Naive thymus-derived CD8-positive, alpha-beta T cell (primary cell): ENCODE data around the gene BARHL1. TPM values are rescaled to one million over a fixed set of nuclear protein-coding genes. Genes with fewer than 3 reads are reported as not detected.

Experiments used
- ATAC-seq, 2 donors: fragments of 150-1000 bp; cut with Tn5 transposase in 1 of 2; sonication (Bioruptor Pico), chemical (Tn5 transposase) in 1 of 2; 1 replicate in 1 of 2; 2 replicates in 1 of 2; pipeline ENCODE4 v1.10.0; 2021; ENCODE audit warnings: mild to moderate bottlenecking in 2 of 2, moderate library complexity in 2 of 2
- POLR2A ChIA-PET: fragments of 350-600 bp; sonication (Branson Sonifier 250); formaldehyde crosslinking; loops from one replicate; lab custom pipeline; 2021; ENCODE audit warnings: antibody characterized with exemption; lab: Charles Lee
- DNase-seq, 10 donors: peaks; one replicate each; pipeline versions ENCODE4 v3.0.0 to v3.0.0-alpha.2; 2020 to 2022
- H3K27ac Mint-ChIP-seq, 10 donors: one replicate each; pipeline ENCODE4 v1.8.0; 2020 to 2022; ENCODE audit warnings: mild to moderate bottlenecking in 10 of 10, mixed read lengths in 10 of 10, moderate library complexity in 4 of 10, inconsistent platforms in 1 of 10
- H3K27me3 Mint-ChIP-seq, 5 donors: one replicate each; pipeline ENCODE4 v1.8.0; 2021 to 2022; ENCODE audit warnings: mixed read lengths in 5 of 5
- H3K36me3 Mint-ChIP-seq, 3 donors: one replicate each; pipeline ENCODE4 v1.8.0; 2020 to 2022; ENCODE audit warnings: mixed read lengths in 3 of 3, mild to moderate bottlenecking in 2 of 3, inconsistent platforms in 1 of 3
- H3K4me1 Mint-ChIP-seq, 4 donors: one replicate each; pipeline ENCODE4 v1.8.0; 2021 to 2022; ENCODE audit warnings: mixed read lengths in 4 of 4
- H3K4me3 Mint-ChIP-seq, 10 donors: one replicate each; pipeline ENCODE4 v1.8.0; 2020 to 2022; ENCODE audit warnings: mild to moderate bottlenecking in 10 of 10, mixed read lengths in 10 of 10, moderate library complexity in 6 of 10, inconsistent platforms in 1 of 10
- H3K9me3 Mint-ChIP-seq, 9 donors: one replicate each; pipeline ENCODE4 v1.8.0; 2020 to 2022; ENCODE audit warnings: mixed read lengths in 9 of 9, mild to moderate bottlenecking in 3 of 9, inconsistent platforms in 1 of 9, moderate library complexity in 1 of 9
- polyA plus RNA-seq, 3 donors: library from polyadenylated mRNA; unstranded; fragments of 300-500 nt; fragmentation: Illumina TruSeq; gene quantifications; one replicate each; pipeline ENCODE4 v1.2.3, GENCODE V29; 2021
- total RNA-seq, 8 experiments: library from RNA in 2 of 8; stranded (reverse) in 2 of 8; gene quantifications; one replicate each; pipeline ENCODE4 v1.2.3 and lab custom pipeline; 2021 to 2026

The BARHL1 gene
- total and polyA plus RNA-seq, 5 experiments from 2014 or later = not detected

DNA sequence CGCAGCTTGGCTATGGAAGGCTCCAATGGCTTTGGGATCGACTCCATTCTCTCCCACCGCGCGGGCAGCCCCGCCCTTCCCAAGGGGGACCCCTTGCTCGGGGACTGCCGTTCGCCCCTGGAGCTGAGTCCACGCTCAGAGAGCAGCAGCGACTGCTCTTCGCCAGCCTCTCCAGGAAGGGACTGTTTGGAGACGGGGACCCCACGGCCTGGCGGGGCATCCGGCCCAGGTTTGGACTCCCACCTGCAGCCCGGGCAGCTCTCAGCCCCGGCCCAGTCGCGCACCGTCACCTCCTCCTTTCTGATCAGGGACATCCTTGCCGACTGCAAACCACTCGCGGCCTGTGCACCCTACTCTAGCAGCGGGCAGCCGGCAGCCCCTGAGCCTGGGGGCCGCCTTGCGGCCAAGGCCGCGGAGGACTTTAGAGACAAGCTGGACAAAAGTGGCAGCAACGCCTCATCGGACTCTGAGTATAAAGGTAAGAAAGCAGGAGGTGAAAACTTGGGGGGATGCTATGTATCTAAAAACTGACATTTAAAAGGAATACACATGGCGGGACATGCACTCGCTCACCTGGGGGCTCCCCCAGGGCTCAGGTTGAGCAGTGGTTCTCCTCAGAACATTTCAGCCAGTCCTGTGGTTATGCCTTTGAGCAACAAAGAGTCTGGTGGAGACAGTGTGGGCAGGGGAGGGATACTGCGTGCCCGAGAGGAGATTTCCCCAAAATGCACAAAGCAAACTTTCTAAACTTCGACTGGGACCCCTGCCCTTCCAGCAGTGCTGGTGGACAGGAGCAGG is 579 bp downstream of the BARHL1 start:
- H3K4me3 Mint-ChIP-seq = peak overlapping the region in 2 of 10 donors; percentile 10 to 24
- ATAC-seq (no peak), DNase-seq (no peak)
- POLR2A ChIA-PET = interaction anchor here (1.0 kb wide), 1 partner anchor 9 kb away, joined by 4 read pairs; no protein-coding TSS in a partner anchor
- peaks cover 4 to 12% (median 10%) of the 10 kb centered on the region in 4 donors for H3K4me1 Mint-ChIP-seq
- H3K36me3 Mint-ChIP-seq = peaks cover 6 to 8% (median 6%) of the 10 kb centered on the region in 3 donors
- no peak overlapping the region for H3K27ac Mint-ChIP-seq
- peaks cover 0 to under 1% (median 0%) of the 10 kb centered on the region in 9 donors for H3K9me3 Mint-ChIP-seq
- H3K27me3 Mint-ChIP-seq = peaks cover 33 to 78% (median 44%) of the 10 kb centered on the region in 5 donors

DNA sequence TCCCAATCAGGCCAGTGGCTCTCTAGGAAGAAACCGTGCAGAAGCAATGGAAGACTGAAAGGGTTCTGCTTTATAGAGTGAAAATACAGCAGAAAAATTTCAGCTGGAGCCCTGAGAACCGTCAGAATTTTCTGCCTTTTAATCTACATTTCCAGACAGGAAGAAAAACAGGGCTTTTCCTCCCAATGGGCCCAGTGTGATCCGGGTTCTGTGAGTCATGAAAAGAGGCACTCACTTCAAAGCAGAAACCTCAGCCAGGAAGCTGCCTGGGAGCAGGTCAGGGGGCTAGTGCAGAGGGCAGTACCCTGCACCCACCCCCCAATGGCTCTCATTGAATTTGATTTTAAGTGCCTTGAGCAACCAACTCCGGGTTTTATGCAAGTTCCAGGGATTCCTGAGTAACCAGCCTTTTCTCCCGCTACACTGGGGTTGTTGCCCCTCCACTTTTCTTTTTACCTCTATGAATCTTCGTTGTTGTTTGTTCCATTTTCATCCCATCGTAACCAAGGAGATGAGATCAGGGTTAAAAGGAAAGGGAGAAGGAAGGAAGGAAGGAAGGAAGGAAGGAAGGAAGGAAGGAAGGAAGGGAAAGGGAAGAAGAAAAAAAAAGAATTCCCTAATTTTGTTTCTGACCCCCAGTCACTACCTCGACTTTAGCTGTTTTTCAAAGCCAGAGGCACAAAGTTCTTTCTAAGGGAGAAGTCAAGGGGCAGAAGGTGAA is 1.3 kb downstream of the BARHL1 start:
- DNase-seq = no peak
- peaks cover 6% of the 10 kb centered on the region in 3 donors for H3K36me3 Mint-ChIP-seq
- peak overlapping the region in 2 of 10 donors; percentile 10 to 24 for H3K4me3 Mint-ChIP-seq
- H3K27ac Mint-ChIP-seq = no peak overlapping the region
- peaks cover 32 to 78% (median 40%) of the 10 kb centered on the region in 5 donors for H3K27me3 Mint-ChIP-seq
- ATAC-seq = no peak
- H3K4me1 Mint-ChIP-seq = peaks cover 3 to 14% (median 11%) of the 10 kb centered on the region in 4 donors
- POLR2A ChIA-PET = no interaction called here
- peaks cover 0 to 3% (median 0%) of the 10 kb centered on the region in 9 donors for H3K9me3 Mint-ChIP-seq

DNA sequence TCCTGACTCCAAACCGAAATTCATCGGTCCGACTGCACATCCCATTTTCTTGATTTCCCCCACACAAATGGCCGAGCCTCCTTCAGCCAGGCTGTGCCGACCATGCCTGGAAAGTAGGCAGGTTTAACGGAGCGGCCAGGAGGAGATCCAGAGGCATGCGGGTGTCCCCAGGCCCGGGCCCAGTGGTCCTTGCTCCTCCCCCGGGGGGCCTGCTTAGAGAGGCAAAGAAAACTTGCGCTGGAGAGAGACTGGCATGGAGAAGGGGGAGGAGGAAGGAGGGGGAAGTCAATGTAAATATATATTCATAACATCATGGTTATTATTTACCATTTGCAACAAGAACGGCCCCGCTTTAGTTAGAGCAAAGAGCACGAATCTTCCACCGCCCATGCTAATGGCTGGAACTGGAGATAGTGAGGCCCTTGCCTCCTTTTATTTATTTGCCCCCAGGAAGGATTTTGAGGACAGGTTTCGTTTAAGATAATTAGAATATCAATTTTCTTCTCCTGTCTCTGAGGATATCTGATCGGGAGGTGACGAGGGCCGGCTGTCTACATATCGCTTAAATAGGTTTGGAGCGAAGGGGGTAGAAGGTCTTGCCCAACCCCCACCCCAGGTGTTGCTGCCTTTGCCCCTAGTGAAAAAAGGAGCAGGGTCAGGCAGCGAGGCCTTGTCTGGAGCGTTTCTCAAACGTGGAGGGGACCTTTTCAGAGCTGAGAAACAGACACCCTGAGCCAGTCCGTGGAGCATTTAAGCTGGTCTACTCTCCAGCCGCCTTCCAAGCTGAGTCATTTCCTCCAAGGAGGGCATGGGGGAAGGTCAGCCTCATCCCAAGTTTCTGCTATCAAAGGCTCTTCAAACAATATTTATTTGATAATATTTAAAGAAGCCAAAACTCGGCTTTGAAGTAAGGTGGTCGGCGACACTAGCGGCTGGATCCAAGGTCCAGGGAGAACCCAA is 2.5 kb downstream of the BARHL1 start:
- Mint-ChIP-seq H3K4me1 (peaks cover 4 to 18% (median 12%) of the 10 kb centered on the region in 4 donors), H3K9me3 (peaks cover 0 to 3% (median 0%) of the 10 kb centered on the region in 9 donors), H3K27ac (no peak overlapping the region), H3K36me3 (peaks cover 3 to 6% (median 6%) of the 10 kb centered on the region in 3 donors), H3K27me3 (peaks cover 31 to 79% (median 41%) of the 10 kb centered on the region in 5 donors), H3K4me3 (peak overlapping the region in 1 of 10 donors; percentile 38)
- POLR2A ChIA-PET = no interaction called here
- DNase-seq = peak in 1 of 10 donors; percentile 26
- no peak for ATAC-seq

DNA sequence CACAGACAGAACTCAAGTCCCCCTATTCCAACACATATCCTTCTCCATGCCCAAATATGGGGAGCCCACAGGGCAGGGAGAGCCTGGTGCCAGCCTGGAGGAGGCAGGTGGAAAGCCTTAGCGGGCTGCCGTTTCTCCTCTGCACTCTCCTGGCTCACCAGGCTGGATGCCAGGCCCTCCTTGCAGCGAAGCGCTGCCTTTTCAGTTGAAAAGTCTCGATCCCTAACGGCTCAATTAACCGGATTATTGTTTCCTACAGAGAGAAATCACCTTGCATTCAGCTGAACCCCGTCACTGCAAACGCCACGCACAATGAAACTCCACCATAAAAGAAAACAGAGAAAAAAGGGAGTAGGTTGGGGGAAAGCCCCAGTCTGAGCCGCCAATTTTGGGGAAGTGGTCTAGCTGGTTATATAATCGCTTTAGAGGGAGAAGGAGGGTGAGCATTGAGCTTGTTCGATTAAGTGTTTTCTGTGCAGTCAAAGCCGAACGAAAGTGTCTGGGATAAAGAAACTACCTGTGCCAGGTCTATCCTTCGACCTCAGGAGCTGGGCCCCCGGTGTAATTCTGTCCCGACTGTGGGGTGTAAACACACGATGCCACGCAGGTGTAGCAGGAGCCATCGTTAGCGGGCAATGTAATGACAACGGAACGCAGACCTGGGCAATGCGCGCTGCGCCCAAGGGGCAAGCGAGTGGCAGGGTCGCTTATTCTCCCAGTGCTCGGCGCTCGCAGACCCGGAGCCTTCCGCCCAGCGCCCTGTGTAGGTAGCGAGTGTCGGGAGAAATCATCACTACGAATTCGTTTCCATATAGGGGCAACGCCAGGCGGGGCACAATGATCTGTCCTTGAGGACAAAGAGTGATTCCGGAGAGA is 3.8 kb downstream of the BARHL1 start:
- Mint-ChIP-seq H3K4me1 (peaks cover 8 to 27% (median 13%) of the 10 kb centered on the region in 4 donors), H3K4me3 (no peak overlapping the region), H3K9me3 (peaks cover 0 to 3% (median 0%) of the 10 kb centered on the region in 9 donors), H3K27me3 (peaks cover 31 to 89% (median 48%) of the 10 kb centered on the region in 5 donors), H3K36me3 (peaks cover 4 to 6% (median 6%) of the 10 kb centered on the region in 3 donors), H3K27ac (peak overlapping the region in 1 of 10 donors; percentile 37)
- POLR2A ChIA-PET = no interaction called here
- ATAC-seq = no peak
- DNase-seq = no peak

DNA sequence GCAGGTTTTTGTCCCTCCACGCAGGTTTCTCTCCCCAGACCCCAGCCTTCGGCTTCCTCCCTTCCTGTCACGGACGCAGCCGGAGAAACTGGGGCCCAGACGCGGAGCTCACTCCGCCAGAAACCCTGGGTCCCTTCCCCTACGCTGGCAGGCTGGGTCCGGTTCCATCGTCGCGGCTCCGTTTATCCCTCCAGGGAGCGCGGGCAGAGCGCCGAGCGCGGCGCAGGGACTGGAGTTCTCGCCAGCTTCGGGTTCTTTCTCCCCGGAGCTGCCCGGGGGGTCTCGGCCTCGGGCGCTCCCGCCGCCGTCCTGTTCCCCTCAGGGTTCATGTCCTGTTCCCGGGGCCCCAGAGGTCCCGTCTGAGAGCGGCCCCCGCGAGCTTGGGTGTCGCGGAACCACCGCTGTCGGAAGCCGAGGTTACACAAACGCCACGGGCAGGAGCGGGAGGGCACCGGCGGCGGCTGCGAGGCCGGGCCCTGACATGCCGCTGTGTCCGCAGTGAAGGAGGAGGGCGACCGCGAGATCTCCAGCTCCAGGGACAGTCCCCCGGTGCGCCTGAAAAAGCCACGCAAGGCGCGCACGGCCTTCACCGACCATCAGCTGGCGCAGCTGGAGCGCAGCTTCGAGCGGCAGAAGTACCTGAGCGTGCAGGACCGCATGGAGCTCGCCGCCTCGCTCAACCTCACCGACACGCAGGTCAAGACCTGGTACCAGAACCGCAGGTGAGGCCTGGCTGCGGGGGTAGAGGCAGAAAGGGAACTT is 4.6 kb downstream of the BARHL1 start:
- no peak overlapping the region for H3K27ac Mint-ChIP-seq
- peaks cover 4 to 6% (median 6%) of the 10 kb centered on the region in 3 donors for H3K36me3 Mint-ChIP-seq
- POLR2A ChIA-PET = no interaction called here
- ATAC-seq = no peak
- H3K9me3 Mint-ChIP-seq = peaks cover 0 to 3% (median 0%) of the 10 kb centered on the region in 9 donors
- peaks cover 8 to 25% (median 13%) of the 10 kb centered on the region in 4 donors for H3K4me1 Mint-ChIP-seq
- H3K27me3 Mint-ChIP-seq = peaks cover 34 to 89% (median 50%) of the 10 kb centered on the region in 5 donors
- H3K4me3 Mint-ChIP-seq = no peak overlapping the region
- peak in 1 of 10 donors; percentile 50 for DNase-seq

DNA sequence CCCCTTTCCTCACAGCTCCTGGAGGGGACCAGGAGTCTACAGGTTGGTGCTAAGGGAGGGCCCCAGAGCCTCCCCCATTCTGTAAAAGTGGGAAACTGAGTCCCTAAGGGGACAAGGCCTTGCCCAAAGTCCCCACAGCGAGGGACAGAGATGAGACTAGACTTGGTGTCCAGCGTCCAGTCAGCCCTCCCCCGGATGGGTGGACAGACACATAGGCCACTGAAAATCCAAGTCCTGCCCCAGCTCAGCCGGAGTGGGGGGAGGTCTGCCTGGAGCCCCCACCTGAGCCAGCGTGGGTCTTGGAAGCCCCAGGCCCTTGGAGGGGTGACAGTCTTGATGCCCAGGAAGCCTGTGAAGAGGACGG is 5.2 kb downstream of the BARHL1 start:
- no peak overlapping the region for H3K27ac Mint-ChIP-seq
- H3K4me1 Mint-ChIP-seq = peaks cover 8 to 29% (median 13%) of the 10 kb centered on the region in 4 donors
- H3K9me3 Mint-ChIP-seq = peaks cover 0 to 3% (median 0%) of the 10 kb centered on the region in 9 donors
- H3K36me3 Mint-ChIP-seq = peaks cover 4 to 6% (median 6%) of the 10 kb centered on the region in 3 donors
- peak in 1 of 10 donors; percentile 53 for DNase-seq
- POLR2A ChIA-PET = no interaction called here
- ATAC-seq = no peak
- H3K27me3 Mint-ChIP-seq = peaks cover 36 to 92% (median 55%) of the 10 kb centered on the region in 5 donors
- H3K4me3 Mint-ChIP-seq = no peak overlapping the region

DNA sequence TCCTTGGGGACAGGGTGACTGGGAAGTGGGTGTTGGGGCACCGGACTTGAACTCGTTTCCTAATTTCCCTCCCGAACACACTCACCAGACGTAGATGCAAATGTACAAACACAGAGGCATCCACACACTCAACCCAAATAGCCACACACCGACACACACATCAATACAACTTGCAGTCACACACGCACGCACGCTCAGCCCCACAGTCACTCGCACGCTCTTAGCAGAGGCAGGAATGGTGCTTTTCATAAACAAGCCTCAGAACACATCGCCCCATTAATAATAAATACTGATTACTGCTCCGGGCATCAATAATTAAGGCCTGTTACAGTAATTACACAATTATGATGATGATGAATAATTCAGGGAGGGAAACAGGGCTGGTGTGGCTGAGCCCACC is 5.7 kb downstream of the BARHL1 start:
- H3K27me3 Mint-ChIP-seq = peaks cover 37 to 91% (median 55%) of the 10 kb centered on the region in 5 donors
- no peak overlapping the region for H3K4me3 Mint-ChIP-seq
- H3K9me3 Mint-ChIP-seq = peaks cover 0 to 3% (median 0%) of the 10 kb centered on the region in 9 donors
- ATAC-seq = no peak
- peaks cover 8 to 29% (median 13%) of the 10 kb centered on the region in 4 donors for H3K4me1 Mint-ChIP-seq
- no peak overlapping the region for H3K27ac Mint-ChIP-seq
- POLR2A ChIA-PET = no interaction called here
- peaks cover 5 to 6% (median 6%) of the 10 kb centered on the region in 3 donors for H3K36me3 Mint-ChIP-seq
- no peak for DNase-seq

DNA sequence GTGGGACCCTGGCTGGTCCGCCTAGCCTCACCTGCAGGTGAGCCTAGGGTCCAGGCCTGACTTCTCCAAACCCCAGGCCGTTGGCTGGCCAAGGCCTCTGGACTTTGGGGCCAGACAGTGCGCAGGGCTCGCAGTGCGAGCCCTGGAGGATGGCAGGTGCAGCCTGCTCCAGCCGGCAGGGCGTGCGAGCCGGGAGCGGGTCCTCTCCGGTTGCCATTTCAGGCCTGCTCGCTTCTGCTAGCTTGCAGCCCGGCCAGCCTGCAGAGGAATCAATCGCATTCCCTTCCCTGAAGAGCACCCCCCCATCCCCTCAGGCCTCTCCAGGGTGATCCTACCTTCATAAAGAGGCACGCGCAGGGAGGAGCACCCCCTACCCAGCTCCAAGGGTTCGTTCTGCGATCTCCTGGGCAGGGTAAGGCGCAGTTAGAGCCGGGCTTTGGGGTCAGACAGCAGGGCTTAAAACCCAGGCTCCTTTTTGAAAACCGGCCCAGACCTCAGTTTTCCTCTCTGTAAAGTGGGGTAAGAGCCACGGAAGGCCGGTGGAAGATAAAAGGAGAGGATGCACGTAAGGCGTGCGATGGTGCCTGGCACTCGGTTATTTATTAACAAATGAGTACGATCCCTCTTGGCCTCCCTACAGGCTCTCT is 6.2 kb downstream of the BARHL1 start:
- peak overlapping the region in 1 of 10 donors; percentile 3 for H3K27ac Mint-ChIP-seq
- peaks cover 8 to 29% (median 13%) of the 10 kb centered on the region in 4 donors for H3K4me1 Mint-ChIP-seq

DNA sequence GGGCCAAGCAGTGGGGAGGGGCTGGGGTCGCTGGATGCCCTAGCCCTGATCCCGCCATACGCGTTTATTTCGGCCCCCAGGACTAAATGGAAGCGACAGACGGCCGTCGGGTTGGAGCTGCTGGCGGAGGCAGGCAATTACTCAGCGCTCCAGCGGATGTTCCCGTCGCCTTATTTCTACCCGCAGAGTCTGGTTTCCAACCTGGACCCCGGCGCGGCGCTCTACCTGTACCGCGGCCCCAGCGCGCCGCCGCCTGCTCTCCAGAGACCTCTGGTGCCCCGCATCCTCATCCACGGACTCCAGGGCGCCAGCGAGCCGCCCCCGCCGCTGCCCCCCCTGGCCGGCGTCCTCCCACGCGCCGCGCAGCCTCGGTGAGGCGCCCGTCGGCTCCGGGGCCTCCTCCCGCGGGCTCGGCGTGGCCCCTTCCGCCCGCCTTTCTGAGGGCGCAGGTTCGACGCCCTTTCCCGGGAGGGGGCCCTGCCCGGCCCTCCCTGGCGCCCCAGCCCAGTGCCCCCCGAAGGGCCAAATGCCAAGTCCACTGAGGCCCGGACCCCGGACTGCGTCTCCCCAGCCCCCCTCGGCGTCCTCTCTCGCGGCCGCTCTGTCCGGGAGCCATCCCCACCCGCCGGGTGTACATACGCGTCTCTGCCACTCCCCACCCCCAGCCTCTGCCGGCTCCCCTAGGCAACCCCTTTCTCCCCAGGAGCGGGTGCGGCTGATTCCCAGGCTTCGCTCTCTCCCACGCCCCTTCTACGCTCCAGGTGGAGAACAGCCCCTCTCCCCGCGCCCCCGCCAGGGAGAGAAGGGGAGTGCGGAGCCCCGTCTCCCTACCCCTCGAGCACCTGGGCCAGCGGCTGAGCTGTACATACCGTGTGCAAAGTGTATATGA is 7.0 kb downstream of the BARHL1 start:
- Mint-ChIP-seq H3K36me3 (peaks cover 6 to 17% (median 14%) of the 10 kb centered on the region in 3 donors), H3K4me3 (peak overlapping the region in 1 of 10 donors; percentile 21), H3K27ac (peak overlapping the region in 1 of 10 donors; percentile 49), H3K4me1 (peaks cover 8 to 29% (median 13%) of the 10 kb centered on the region in 4 donors), H3K27me3 (peaks cover 34 to 86% (median 57%) of the 10 kb centered on the region in 5 donors), H3K9me3 (peaks cover 0 to 3% (median 0%) of the 10 kb centered on the region in 9 donors)
- ATAC-seq = peak in 1 of 2 donors; percentile 29
- POLR2A ChIA-PET = no interaction called here
- DNase-seq = no peak

More for the DNA sequence above, 6.2 kb downstream of the BARHL1 start:
- Mint-ChIP-seq H3K27me3 (peaks cover 37 to 91% (median 60%) of the 10 kb centered on the region in 5 donors), H3K9me3 (peaks cover 0 to 3% (median 0%) of the 10 kb centered on the region in 9 donors), H3K36me3 (peaks cover 6 to 10% (median 10%) of the 10 kb centered on the region in 3 donors), H3K4me3 (no peak overlapping the region)
- DNase-seq = no peak
- POLR2A ChIA-PET = no interaction called here
- ATAC-seq = no peak
